ENCODE results near the gene TRPV4. TPM values are rescaled to one million over a fixed set of nuclear protein-coding genes. Genes with fewer than 3 reads are reported as not detected.

The TRPV4 gene
- total RNA-seq, 1 donor from 2014 or later = 1.7 TPM

DNA sequence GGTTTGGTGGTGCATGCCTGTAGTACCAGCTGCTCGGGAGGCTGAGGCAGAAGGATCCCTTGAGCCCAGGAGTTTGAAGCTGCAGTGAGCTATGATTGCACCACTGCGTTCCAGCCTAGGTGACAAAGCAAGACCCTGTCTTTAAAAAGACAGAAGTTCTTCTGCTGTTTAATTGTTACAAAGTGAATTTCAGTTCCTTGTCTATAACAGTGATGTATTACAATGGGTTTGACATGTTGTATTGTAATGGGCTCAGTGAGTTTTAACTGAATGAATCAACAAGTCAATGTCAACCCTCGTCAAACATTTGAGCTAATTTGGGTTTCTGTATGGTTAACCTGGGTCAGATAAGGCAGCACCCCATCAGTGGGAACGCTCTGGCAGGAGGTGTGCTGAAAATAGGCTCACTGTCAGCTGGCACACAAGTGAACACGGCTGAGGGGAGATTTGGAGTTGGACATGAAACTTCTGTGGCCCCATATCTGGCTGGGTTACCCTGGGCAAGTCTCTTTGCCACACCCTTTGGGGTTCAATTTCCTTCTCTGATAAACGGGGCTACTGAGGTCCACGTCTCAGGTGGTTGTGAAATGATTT lies 14.0 kb upstream of the TRPV4 start:
- H3K27me3 ChIP-seq (ENCODE audit: control insufficient read depth, insufficient read depth, low read length) = no peaks in the 10 kb centered on the region
- TF ChIP-seq, protein P1, sequence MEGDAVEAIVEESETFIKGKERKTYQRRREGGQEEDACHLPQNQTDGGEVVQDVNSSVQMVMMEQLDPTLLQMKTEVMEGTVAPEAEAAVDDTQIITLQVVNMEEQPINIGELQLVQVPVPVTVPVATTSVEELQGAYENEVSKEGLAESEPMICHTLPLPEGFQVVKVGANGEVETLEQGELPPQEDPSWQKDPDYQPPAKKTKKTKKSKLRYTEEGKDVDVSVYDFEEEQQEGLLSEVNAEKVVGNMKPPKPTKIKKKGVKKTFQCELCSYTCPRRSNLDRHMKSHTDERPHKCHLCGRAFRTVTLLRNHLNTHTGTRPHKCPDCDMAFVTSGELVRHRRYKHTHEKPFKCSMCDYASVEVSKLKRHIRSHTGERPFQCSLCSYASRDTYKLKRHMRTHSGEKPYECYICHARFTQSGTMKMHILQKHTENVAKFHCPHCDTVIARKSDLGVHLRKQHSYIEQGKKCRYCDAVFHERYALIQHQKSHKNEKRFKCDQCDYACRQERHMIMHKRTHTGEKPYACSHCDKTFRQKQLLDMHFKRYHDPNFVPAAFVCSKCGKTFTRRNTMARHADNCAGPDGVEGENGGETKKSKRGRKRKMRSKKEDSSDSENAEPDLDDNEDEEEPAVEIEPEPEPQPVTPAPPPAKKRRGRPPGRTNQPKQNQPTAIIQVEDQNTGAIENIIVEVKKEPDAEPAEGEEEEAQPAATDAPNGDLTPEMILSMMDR (IDR thresholded peaks at IDR 0.05; ENCODE audit: insufficient read depth, low read length, poor library complexity, severe bottlenecking) = no peak
- DNase-seq (ENCODE audit: low read depth) = no peak

DNA sequence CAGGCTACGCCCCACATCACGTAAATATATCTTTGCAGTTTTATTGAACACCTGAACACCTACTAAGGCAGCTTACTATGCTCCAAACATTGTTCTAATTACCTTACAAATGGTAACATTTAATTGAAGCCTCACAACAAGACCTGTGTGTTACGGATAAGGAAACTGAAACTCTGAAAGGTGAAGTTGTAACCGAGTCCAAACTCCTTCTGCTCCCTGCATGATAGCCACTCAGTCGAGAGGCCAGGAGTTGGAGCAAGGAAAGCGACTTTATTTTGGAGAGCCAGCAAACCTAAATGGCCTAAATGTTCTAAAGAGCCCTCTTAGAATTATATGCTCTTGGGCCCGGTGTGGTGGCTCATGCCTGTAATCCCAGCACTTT lies 12.6 kb upstream of the TRPV4 start:
- Histone ChIP-seq H3K27me3 (ENCODE audit: control insufficient read depth, insufficient read depth, low read length) (no peaks in the 10 kb centered on the region), H3K4me3 (ENCODE audit: low read depth, low read length) (no peak overlapping the region), H3K36me3 (ENCODE audit: control insufficient read depth, insufficient read depth, low read length) (no peaks in the 10 kb centered on the region)
- TF ChIP-seq, protein P1 (IDR thresholded peaks at IDR 0.05; ENCODE audit: insufficient read depth, low read length, poor library complexity, severe bottlenecking) = no peak
- no peak for DNase-seq (ENCODE audit: low read depth)

More for the DNA sequence above, 14.0 kb upstream of the TRPV4 start:
- no peaks in the 10 kb centered on the region for H3K36me3 ChIP-seq (ENCODE audit: control insufficient read depth, insufficient read depth, low read length)
- no peak overlapping the region for H3K4me3 ChIP-seq (ENCODE audit: low read depth, low read length)

DNA sequence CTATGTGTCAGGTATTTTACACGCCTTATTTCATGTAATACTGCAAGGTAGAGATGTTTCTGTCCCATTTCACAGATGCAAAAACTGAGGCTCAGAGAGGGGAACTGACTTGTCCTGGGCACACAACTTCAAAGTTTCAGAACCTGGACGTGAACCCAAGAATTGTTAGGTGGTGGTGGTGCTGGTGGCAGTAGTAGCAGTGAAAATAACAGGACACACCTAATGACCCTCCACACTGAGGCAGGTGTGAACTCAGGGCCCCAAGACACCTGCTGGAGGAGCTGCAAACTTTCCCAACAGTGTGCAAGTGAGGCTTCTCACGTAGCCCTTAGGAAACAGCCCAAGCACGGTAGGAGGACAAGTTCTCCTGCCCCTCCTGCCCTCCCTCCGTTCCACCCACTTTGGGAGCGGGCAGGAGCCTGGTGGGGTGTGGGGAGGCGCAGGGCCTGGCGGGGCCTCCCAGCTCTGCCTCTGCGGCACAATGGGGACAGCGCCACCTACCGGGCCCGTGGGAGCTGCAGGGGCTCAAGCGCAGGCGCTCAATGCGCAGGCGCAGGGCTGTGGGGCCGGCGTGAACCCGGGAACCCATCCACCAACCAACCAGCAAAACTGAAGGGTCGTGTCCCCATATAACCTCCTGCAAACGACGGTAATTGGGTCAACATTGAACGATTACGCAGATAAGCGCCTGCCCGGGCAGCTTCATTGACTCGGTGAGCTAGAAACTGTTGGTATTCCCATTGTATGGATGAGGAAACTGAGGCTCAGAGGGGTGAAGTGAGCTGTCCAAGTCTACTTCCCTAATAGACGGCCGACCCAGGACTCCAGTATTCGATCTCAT lies 12.0 kb upstream of the TRPV4 start:
- Histone ChIP-seq H3K36me3 (ENCODE audit: control insufficient read depth, insufficient read depth, low read length) (no peaks in the 10 kb centered on the region), H3K4me3 (ENCODE audit: low read depth, low read length) (no peak overlapping the region), H3K27me3 (ENCODE audit: control insufficient read depth, insufficient read depth, low read length) (no peaks in the 10 kb centered on the region)
- TF ChIP-seq, protein P1 (IDR thresholded peaks at IDR 0.05; ENCODE audit: insufficient read depth, low read length, poor library complexity, severe bottlenecking) = peak; percentile 99
- no peak for DNase-seq (ENCODE audit: low read depth)

DNA sequence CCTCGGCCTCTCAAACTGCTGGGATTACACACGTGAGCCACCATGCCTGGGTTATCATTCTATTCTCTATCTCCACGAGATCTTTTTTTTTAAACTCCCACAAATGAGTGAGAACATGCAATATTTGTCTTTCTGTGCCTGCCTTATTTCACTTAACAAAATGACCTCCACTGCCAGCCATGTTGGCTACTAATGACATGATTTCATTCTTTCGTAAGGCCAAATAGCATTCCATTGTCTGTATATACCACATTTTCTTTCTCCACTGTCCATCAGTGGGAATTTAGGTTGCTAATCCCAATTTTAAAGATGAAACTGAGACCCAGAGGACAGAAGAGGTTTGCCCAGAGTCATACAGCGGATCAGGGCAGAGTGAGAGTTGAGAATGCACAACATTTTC lies 10.9 kb upstream of the TRPV4 start:
- no peak for DNase-seq (ENCODE audit: low read depth)
- Histone ChIP-seq H3K36me3 (ENCODE audit: control insufficient read depth, insufficient read depth, low read length) (no peaks in the 10 kb centered on the region), H3K4me3 (ENCODE audit: low read depth, low read length) (no peak overlapping the region)

DNA sequence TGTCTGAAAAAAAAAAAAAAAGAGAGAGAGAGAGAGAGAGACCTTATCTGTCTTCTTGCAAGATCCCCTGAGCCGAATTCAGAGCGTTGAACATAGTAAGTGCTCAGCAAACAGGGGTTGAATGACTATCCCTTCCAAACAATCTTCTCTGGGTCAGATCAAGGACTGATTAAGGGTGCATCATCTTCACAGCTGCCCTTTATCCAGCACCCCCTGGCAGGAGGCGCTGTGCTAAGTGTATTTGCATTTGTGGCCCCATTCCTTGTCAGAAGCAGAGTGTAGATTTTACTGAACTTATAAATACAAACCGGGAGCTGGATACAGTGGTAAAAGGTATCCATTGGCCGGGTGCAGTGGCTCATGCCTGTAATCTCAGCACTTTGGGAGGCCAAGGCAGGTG lies 8.8 kb upstream of the TRPV4 start:
- TF ChIP-seq, protein P1 (IDR thresholded peaks at IDR 0.05; ENCODE audit: insufficient read depth, low read length, poor library complexity, severe bottlenecking) = no peak
- no peaks in the 10 kb centered on the region for H3K36me3 ChIP-seq (ENCODE audit: control insufficient read depth, insufficient read depth, low read length)

More for the DNA sequence above, 10.9 kb upstream of the TRPV4 start:
- no peaks in the 10 kb centered on the region for H3K27me3 ChIP-seq (ENCODE audit: control insufficient read depth, insufficient read depth, low read length)
- TF ChIP-seq, protein P1 (IDR thresholded peaks at IDR 0.05; ENCODE audit: insufficient read depth, low read length, poor library complexity, severe bottlenecking) = no peak

More for the DNA sequence above, 8.8 kb upstream of the TRPV4 start:
- Histone ChIP-seq H3K4me3 (ENCODE audit: low read depth, low read length) (no peak overlapping the region), H3K27me3 (ENCODE audit: control insufficient read depth, insufficient read depth, low read length) (no peaks in the 10 kb centered on the region)
- DNase-seq (ENCODE audit: low read depth) = no peak

Data from kidney epithelial cell (primary cell).